LHCN-M2 (cell line): Measurements from ENCODE around the gene MAN1A2. TPM values are rescaled to one million over a fixed set of nuclear protein-coding genes. Genes with fewer than 3 reads are reported as not detected.

ENCODE experiments used
- DNase-seq: peaks from one replicate; pipeline ENCODE4 v3.0.0-alpha.2; 2012; ENCODE audit warnings: low read depth
- total RNA-seq: library from RNA; depleted of rRNA; stranded (reverse); fragments of >200 nt; gene quantifications from 2 replicates; pipeline ENCODE4 v1.2.3, GENCODE V29; 2014

Gene MAN1A2
- total RNA-seq, 1 experiment from 2014 or later, result 26.8 TPM

GRCh38 chr1:117359561-117360289 lies 7.5 kb upstream of the MAN1A2 start:
- DNase-seq, result no peak

- no peak for DNase-seq
Observed at GRCh38 chr1:117362986-117363385, 4.3 kb upstream of the MAN1A2 start.

DNA sequence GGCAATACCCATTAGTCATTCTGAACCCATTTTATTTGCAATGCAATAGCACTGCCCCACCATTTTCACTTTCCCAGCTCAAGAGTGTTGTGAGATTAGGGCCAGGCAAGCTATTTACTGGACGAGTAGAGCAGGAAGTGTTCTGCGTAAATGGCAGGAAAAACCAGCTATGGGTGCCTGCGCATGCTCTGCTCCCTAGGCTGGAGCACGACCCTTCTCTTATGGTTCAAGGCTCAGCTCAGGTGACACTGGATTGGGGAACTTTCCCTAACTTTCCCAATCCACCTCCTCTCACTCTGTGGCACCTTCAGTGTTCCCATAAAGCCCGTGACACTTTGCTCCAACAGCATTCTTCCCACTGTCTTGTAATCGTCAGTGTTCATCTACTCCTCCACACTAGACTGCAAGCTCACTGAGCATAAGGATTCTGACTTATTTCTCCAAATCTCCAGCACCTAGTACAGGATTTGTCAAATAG lies 3.6 kb upstream of the MAN1A2 start:
- DNase-seq, result no peak

GRCh38 chr1:117364240-117364639 lies 3.0 kb upstream of the MAN1A2 start:
- DNase-seq, result no peak

- DNase-seq, result peak; percentile 11
Observed at GRCh38 chr1:117365350-117366176, 1.7 kb upstream of the MAN1A2 start.

DNA sequence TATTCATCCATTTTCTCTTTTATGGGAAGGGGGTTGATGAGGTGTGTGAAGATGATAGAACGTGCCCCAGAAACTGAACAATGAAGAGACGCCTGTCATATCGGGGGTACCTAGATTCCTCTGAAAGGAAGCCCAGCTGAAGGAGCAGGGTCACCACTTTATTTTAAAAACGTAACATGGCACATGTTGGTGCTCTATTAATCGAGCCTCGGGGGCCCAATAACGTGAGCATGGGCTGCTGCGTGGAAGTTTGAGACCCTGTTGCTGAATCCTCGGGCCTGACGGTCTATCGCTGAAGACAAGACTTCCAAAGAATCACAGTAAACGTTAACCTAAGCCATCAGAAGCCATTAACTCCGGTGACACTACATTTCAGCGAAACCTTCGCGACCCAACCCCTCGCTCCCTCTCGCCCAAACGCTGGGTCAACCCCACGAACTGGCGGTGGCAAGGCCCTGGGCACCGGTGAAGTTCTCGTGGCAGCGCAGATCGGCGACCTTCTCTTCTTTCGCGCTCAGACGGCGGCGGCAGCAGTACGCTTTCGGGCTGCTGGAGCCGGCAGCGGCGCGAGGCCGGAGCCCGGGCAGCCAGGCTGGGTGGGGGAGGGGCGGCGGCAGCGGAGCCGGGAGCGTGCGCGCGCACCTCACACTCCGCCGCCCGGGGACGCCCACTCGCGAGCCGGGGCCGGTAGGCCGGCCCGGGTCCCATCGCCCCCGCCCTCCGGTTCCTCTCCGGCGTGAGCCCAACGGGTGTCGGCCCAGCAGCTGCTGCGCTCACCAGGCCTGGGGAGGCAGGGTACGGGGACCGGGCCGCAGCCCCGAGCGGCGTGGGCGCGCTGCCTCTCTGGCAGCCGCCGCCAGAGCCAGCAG lies 838 bp upstream of the MAN1A2 start:
- peak; percentile 67 for DNase-seq

- peak; percentile 12 for DNase-seq
Observed at GRCh38 chr1:117368116-117369108, 1.2 kb downstream of the MAN1A2 start.

DNA sequence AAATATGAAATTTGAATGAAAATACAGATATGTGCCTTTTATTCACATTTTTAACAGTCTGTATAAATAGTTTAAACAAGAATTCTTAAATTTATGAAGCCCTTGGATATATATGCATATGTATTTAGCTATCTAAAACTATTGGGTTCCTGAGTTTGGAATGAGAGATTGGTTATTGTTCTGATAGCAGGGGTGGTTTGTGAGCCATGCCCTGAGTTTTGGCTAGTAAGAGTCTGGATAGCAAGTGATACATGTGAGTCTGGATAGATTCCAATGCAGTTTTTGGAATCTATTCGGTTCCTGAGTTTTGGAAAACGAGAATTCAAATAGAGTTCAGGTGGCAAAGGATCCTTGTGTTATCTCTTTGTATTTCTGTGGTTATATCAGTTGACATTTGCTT lies 2.8 kb downstream of the MAN1A2 start:
- DNase-seq, result no peak

DNA sequence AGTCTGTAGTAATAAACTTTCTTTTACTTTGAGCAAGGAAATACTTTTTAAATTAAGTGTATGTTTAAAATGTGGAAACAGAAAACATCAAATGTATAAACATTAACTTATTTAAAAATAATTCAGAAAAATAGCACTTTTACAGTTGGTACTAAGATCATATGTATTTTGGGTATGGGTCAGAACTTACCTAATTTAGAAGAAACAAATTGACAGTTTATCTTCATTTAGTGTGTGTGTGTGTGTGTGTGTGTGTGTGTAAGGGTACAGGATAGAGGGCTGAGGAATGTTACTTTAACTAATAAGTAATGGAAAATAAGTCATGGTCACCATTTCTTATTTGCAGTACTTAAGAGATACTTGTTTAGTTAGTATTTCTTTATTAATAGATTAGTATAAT lies 3.3 kb downstream of the MAN1A2 start:
- no peak for DNase-seq

DNA sequence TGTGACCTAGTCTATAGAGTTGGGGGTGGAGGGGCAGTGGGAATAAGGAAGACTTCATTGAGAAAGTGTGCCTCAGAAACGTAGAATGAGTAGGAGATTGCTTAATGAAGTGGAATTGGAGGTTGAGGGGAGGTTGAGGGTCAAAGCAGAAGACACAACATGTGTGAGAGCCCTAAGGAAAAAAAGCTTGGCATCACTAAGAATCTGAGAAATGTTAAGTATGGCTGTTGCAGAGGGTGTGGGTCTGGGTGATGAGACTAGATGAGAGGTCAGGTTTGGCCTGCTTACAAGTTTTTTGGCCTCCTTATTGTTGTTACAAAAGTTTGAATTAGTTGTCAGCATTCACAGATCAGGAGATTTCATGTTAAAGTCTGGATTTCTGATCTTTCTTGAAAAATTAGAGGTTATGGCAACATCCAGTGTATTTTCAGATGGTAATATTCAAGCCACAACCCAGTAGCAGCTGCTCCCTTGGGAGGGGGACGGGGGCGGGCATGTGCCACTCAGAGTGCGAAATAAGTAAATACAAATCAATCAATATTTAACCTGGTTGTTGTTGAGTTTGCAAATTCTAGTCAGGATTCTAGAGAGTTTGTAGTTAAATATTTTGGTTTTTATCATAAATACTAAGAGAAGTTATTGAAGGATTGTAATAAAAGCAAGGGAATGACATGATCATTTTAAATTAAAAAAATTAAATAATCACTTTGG lies 4.3 kb downstream of the MAN1A2 start:
- peak; percentile 31 for DNase-seq

- DNase-seq, result no peak
Observed at GRCh38 chr1:117372863-117373412, 5.7 kb downstream of the MAN1A2 start.

DNA sequence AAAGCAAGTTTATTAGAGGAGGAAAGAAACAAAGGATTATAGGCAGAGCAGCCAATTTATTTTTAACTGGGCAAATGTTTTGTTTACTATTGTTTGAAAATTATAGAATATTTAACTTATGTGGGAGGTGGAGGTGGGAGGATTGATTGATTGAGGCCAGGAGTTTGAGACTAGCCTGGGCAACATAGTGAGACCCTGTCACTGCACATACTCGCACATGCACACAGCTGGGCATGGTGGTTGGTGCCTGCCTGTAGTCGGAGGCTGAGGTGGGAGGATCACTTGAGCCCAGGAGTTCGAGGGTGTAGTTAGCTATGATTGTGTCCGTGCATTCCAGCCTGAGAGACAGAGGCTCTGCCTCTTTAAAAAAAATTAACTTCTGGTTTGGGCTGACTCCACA lies 6.7 kb downstream of the MAN1A2 start:
- DNase-seq, result no peak

DNA sequence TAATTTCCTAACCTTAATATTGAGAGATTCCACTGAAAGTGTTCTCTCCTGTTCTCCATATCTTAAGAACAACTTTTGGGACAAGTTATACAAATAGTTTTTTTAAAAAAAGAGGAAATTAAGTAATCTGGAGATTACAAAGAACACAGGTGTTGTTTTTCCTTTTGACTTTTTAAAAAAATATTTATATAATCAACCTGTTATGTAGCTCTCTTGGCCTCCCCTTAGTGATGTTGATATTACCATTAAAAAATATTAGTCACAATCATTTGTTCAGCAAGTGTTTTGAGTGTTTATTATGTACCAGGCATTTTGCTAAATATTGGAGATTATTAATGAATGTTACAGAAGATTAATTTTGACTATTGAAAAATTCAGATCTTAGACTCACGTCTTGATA lies 8.1 kb downstream of the MAN1A2 start:
- DNase-seq, result no peak

- DNase-seq, result no peak
Observed at GRCh38 chr1:117387060-117387633, 19.9 kb downstream of the MAN1A2 start.

GRCh38 chr1:117388328-117388727 lies 21.1 kb downstream of the MAN1A2 start:
- DNase-seq, result no peak

GRCh38 chr1:117389284-117389683 lies 22.0 kb downstream of the MAN1A2 start:
- no peak for DNase-seq

DNA sequence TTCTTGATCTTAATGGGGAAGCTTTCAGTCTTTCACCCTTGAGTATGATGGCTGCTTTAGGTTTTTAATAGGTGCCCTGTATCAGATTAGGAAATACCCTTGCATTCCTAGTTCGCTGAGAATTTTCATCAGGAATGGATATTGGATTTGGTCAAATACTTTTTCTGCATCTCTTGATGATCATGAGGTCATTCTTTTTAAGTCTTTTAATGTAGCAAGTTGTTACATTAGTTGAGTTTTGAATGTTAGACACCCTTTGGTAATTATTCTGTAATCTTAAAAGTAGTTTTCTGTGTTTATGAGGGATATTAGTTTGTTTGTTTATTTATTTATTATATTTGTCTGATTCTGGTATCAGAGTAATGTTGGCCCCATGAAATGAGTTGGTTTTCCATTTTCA lies 22.5 kb downstream of the MAN1A2 start:
- DNase-seq, result no peak

DNA sequence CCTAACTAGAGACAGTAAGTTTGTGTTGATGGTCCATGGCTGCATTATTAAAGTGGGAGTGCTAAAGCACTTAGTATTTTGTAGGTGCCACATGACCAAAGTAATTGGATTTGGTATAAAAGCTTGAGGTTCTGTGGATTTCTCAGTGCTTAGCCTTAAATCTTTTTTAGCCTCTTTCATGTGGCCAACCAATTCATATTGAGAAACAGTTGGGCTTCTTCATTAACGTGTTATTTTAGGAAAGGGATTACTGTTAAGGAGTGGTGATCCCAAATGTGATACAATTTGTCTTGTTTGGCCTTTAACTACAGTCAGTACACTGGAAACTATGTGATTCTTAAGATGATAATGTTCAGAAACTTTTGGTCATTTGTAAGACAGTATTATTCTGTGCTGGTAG lies 25.5 kb downstream of the MAN1A2 start:
- DNase-seq, result peak; percentile 25

DNA sequence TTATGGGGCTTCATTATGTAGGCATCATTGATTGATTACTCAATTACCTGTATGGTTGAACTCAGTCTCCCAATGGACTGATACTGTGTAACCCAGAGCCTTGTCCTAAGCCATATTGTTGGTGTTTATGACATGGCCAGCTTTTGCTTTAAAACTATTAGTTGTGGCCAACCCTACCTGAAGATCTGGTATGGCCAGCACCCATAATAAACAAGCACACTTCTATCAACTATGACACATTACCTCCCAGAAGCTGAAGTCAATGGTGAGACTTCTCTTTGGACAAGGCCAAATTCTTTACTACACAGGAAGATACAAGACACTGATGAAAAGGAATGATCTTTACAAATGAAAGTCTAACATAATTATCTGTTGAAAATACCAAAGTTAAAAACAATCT lies 28.8 kb downstream of the MAN1A2 start:
- DNase-seq, result no peak
